Transverse colon (tissue), 4 donors: Measurements from ENCODE around the gene PNKP.

Source experiments
- CTCF ChIP-seq, 5 experiments: fragments of 200-600 bp in 3 of 5; fragments of 450-650 bp in 2 of 5; sonication (generic) in 3 of 5; IDR thresholded peaks; 1 replicate in 2 of 5; 2 replicates in 3 of 5; pipeline ENCODE4 v1.5.1; 2016 to 2017; ENCODE audit warnings: antibody characterized with exemption in 5 of 5, inconsistent platforms in 3 of 5, mild to moderate bottlenecking in 2 of 5, moderate library complexity in 1 of 5
- EP300 ChIP-seq: sonication (generic); formaldehyde crosslinking; IDR thresholded peaks from one replicate; pipeline ENCODE4 v1.6.1; 2017; ENCODE audit warnings: antibody characterized with exemption, low read depth
- POLR2A ChIP-seq: fragments of 450-650 bp; IDR thresholded peaks from one replicate; pipeline ENCODE4 v1.6.1; 2016; ENCODE audit warnings: antibody characterized with exemption, mild to moderate bottlenecking, moderate library complexity
- POLR2AphosphoS5 ChIP-seq, 3 donors: sonication (generic); formaldehyde crosslinking; IDR thresholded peaks; one replicate each; pipeline ENCODE4 v1.6.1; 2016; ENCODE audit warnings: antibody characterized with exemption in 3 of 3

GRCh38 chr19:49830766-49831165 is 36.6 kb downstream of the PNKP start:
- TF ChIP-seq POLR2A (no peak), CTCF (IDR thresholded peaks at IDR 0.05) (no peak), EP300 (no peak), POLR2AphosphoS5 (IDR thresholded peaks at IDR 0.05) (no peak)
